Measurements from ENCODE around the gene TACC2. TPM values are rescaled to one million over a fixed set of nuclear protein-coding genes. Genes with fewer than 3 reads are reported as not detected.

Gene TACC2
- total and polyA plus RNA-seq, 9 of the 15 experiments (the other 6 are each of a cell fraction or from before 2014, with no cell fraction given) = under 0.01 to 0.35 (median 0.03) TPM; not detected in 6

- Histone ChIP-seq H3K36me3 (ENCODE audit: control insufficient read depth, insufficient read depth, low read length) (no peaks in the 10 kb centered on the region), H3K27me3 (ENCODE audit: control insufficient read depth in 2 of 2, insufficient read depth in 2 of 2, low read length in 2 of 2) (peaks cover 0 to 4% of the 10 kb centered on the region in 2 experiments; a peak in 1 of 5 replicates), H2AFZ (ENCODE audit: low read depth, low read length) (no peak overlapping the region), H3K9me3 (replicated peaks; ENCODE audit: control insufficient read depth, insufficient read depth, low read depth, low read length) (no peaks in the 10 kb centered on the region), H3K4me2 (ENCODE audit: insufficient read depth, low read length) (no peak overlapping the region), H4K20me1 (replicated peaks; ENCODE audit: control insufficient read depth, insufficient read depth, low read length) (no peaks in the 10 kb centered on the region), H3K9me1 (ENCODE audit: control insufficient read depth, insufficient read depth, low read length) (no peaks in the 10 kb centered on the region), H3K27ac (ENCODE audit: extremely low read depth, low read depth, low read length) (no peak overlapping the region), H3K4me3 (no peak overlapping the region), H3K79me2 (ENCODE audit: control insufficient read depth, insufficient read depth, low read length) (no peaks in the 10 kb centered on the region), H3K9ac (ENCODE audit: insufficient read depth in 1 of 2, low read depth in 2 of 2, low read length in 2 of 2) (no peak overlapping the region), H3K4me1 (replicated peaks in 1 of 2; ENCODE audit: control insufficient read depth in 2 of 2, insufficient read depth in 2 of 2, low read length in 2 of 2) (no peaks in the 10 kb centered on the region)
- FAIRE-seq = no peak
- ChIA-PET CTCF (ENCODE audit: low intra/inter-chr PET ratio) (interaction anchor here (1.0 kb wide), 1 partner anchor 167 kb away, joined by 3 read pairs; no protein-coding TSS in a partner anchor), POLR2A (interaction anchor here (0.6 to 0.7 kb wide), 2 partner anchors 361 to 668 kb away, joined by 3 read pairs; no protein-coding TSS in a partner anchor)
- DNase-seq (ENCODE audit: extremely low read depth in 1 of 4, low spot score in 3 of 4) = peak; percentile 37 to 75 (median 70)
- ATAC-seq = peak; percentile 96
- in situ Hi-C loops (cut with MboI) (no loop called here), intact Hi-C loops (cut with micrococcal nuclease) (loop anchor here (10.0 kb wide), 1 partner anchor 123 kb away; no protein-coding TSS in a partner anchor)
- no TSS peak for BruUV-seq (replicated peaks)
- 2% methylated on average over 8 of the region's 14 CpGs for WGBS (ENCODE audit: insufficient coverage, low coverage, missing lambda C conversion rate)
- TF ChIP-seq ZNF696 (CRISPR knock-in tag; conservative IDR thresholded peaks at IDR 0.05) = no peak
- no peak for TF ChIP-seq NR3C1 (CRISPR knock-in tag; IDR thresholded peaks at IDR 0.05)
- TF ChIP-seq SREBF2 (CRISPR knock-in tag; IDR thresholded peaks at IDR 0.05) = no peak
- no peak for TF ChIP-seq CREB1 (IDR thresholded peaks at IDR 0.05)
- TF ChIP-seq CREB1 (CRISPR knock-in tag; IDR thresholded peaks at IDR 0.05) = no peak
- TF ChIP-seq, protein P1, sequence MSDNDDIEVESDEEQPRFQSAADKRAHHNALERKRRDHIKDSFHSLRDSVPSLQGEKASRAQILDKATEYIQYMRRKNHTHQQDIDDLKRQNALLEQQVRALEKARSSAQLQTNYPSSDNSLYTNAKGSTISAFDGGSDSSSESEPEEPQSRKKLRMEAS (CRISPR knock-in tag; IDR thresholded peaks at IDR 0.05) = no peak
- TF ChIP-seq NR2F6 (CRISPR knock-in tag; IDR thresholded peaks at IDR 0.05) = no peak
- 0 out of 2 replicates have a peak, but pooled peaks have one; percentile 16 for TF ChIP-seq TFAP4 (CRISPR knock-in tag; IDR thresholded peaks at IDR 0.05; ENCODE audit: borderline replicate concordance)
- TF ChIP-seq ZNF212 (CRISPR knock-in tag; IDR thresholded peaks at IDR 0.05) = no peak
- TF ChIP-seq, protein P2, sequence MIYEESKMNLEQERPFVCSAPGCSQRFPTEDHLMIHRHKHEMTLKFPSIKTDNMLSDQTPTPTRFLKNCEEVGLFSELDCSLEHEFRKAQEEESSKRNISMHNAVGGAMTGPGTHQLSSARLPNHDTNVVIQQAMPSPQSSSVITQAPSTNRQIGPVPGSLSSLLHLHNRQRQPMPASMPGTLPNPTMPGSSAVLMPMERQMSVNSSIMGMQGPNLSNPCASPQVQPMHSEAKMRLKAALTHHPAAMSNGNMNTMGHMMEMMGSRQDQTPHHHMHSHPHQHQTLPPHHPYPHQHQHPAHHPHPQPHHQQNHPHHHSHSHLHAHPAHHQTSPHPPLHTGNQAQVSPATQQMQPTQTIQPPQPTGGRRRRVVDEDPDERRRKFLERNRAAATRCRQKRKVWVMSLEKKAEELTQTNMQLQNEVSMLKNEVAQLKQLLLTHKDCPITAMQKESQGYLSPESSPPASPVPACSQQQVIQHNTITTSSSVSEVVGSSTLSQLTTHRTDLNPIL (CRISPR knock-in tag; IDR thresholded peaks at IDR 0.05) = no peak
- peak in 1 of 2 experiments; percentile 38; a peak in 2 of 4 replicates for TF ChIP-seq RAD21 (CRISPR knock-in tag; conservative IDR thresholded peaks at IDR 0.05 in 1 of 2, IDR thresholded peaks at IDR 0.05 in 1 of 2)
- peak; percentile 68 to 85 (median 77) for TF ChIP-seq CTCF (IDR thresholded peaks at IDR 0.05 in 2 of 3, conservative IDR thresholded peaks at IDR 0.05 in 1 of 3; ENCODE audit: insufficient read depth in 2 of 3, low read depth in 1 of 3, low read length in 3 of 3)
- TF ChIP-seq FOSL1 (tag; conservative IDR thresholded peaks at IDR 0.05) = no peak
- TF ChIP-seq BHLHE40 (IDR thresholded peaks at IDR 0.05; ENCODE audit: low read length) = no peak
- no peak for TF ChIP-seq ZNF347 (CRISPR knock-in tag; IDR thresholded peaks at IDR 0.05; ENCODE audit: low read depth)
- no peak for TF ChIP-seq KLF1 (tag; IDR thresholded peaks at IDR 0.05)
- no peak for TF ChIP-seq NFXL1 (CRISPR knock-in tag; IDR thresholded peaks at IDR 0.05)
Measured at GRCh38 chr10:122267849-122268737, 279.1 kb downstream of the TACC2 start.
